LNCAP (cell line): ENCODE results near the gene TOR1AIP2.

Source experiments
- CTCF ChIP-seq: fragments of 450-650 bp; IDR thresholded peaks from 2 replicates; pipeline ENCODE4 v1.5.1; 2017; ENCODE audit warnings: mild to moderate bottlenecking

The TOR1AIP2 gene

GRCh38 chr1:179828554-179829110 is 49.0 kb downstream of the TOR1AIP2 start:
- no peak for TF ChIP-seq CTCF

- TF ChIP-seq CTCF: no peak
Measured at GRCh38 chr1:179826626-179827280, 50.9 kb downstream of the TOR1AIP2 start.

- TF ChIP-seq CTCF: no peak
Measured at GRCh38 chr1:179825798-179826460, 51.7 kb downstream of the TOR1AIP2 start.

GRCh38 chr1:179825206-179825605 is 52.4 kb downstream of the TOR1AIP2 start:
- TF ChIP-seq CTCF: no peak

- no peak for TF ChIP-seq CTCF
Measured at GRCh38 chr1:179824265-179824664, 53.3 kb downstream of the TOR1AIP2 start.

GRCh38 chr1:179823693-179824092 is 53.9 kb downstream of the TOR1AIP2 start:
- TF ChIP-seq CTCF: no peak

GRCh38 chr1:179822065-179822464 is 55.5 kb downstream of the TOR1AIP2 start:
- no peak for TF ChIP-seq CTCF
